HG03159 (cell line): Measurements from ENCODE around the gene GCGR.

ENCODE experiments used
- ATAC-seq: cut with Tn5 transposase; IDR thresholded peaks from one replicate; pipeline ENCODE4 v1.9.1; 2021; ENCODE audit warnings: mild to moderate bottlenecking, moderate library complexity; ENCODE audit not compliant: unreplicated experiment

GCGR gene

DNA sequence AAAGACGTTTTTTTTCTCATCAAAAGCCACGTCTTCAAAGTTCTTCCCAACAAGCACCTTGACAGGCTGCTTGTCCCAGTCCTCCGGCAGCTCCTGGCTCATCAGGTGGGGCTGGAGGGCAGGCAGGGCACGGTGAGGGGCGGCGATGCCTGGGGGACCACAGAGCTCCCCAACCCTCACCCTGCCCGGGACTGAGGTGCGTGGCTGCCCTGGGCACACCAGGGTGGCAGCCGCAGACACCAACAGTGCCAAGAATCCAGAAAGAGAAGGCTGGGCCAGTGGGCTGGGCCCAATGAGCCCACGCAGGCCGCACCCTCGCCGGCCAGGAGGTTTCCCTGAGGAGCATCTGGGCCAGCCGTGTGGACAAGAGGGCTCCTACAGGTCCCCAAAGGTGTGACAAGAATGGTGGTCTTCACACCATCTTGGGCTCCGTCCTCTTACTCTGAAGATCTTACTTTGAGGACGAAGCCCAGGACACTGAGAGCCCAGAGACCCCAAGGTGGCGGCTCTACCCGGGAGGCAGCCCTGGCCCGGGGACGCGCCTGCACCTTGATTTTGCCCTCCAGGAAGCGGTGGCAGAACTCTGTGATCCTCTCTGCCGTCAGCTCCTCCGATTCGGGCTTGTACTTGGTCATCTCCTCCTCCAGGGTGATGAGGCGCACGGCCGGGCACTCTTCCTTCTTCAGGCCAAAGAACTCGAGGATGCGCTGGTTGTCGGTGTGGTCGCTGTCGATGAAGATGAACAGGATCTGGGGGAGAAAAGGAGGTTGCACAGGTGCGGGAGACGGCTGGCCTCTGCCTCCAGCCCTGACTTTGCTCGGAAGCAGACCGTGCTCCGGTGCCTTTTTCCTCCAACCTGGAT lies 42.2 kb downstream of the GCGR start:
- no peak for ATAC-seq

DNA sequence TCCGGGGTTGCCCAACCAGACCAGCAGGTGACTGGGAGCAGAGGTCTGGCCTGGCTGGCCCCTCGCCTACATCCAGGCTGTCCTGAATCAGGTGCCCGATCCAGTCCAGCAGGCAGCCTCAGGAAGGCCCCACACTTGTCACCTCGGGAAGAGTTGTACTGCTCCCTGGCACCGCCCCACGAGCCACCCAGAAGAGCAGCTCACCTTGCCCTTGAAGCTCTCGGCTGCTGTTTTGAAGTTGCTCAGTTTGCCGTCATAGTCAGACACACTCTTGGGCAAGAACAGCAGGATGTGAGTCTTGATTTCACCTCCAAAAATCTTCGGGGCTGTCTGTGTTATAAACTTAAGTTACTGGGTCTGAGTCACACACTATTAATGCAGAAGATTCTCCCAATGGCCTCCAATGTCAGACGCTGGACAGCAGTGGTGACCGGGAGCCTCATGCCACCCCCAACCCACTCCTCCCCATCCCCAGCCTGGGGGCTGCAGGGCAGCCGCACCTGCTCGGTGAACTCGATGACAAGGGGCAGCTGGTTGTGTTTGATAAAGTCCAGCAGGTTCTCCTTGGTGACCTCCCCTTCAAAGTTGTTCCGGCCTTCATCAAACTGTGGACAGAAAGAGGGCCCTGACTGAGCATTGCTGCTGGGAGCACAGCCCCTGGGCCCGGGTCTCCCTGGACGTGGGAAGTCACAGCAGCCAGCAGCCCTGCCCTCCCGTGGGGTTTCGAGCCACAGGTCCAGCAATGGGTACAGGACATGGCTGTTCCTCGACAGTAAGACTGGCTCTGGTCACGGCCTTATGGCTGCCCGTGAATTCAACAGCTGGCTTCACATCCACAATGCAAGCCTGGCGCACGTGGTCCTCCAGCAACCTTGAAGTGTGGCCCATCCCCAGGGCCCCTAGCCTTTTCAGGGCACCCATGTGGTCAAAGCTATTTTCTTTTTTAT lies 43.1 kb downstream of the GCGR start:
- no peak for ATAC-seq

DNA sequence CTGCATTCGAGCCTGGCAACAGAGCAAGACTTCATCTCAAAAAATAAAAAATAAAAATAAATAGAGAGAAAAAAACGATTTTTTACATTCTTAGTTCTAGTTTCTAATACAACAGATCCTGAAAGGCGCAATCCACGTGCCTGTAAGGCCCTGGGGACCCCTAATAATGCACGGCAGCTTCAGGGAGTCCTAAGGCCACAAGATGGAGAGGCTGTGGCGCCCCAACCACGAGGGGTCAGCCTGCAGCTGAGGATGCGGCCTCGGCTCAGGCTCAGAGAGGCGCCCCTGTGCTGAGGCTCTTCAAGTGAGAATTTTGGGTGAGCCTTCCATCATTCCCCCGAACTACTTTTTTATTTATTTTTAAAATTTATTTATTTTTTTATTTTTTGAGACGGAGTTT lies 45.5 kb downstream of the GCGR start:
- no peak for ATAC-seq

DNA sequence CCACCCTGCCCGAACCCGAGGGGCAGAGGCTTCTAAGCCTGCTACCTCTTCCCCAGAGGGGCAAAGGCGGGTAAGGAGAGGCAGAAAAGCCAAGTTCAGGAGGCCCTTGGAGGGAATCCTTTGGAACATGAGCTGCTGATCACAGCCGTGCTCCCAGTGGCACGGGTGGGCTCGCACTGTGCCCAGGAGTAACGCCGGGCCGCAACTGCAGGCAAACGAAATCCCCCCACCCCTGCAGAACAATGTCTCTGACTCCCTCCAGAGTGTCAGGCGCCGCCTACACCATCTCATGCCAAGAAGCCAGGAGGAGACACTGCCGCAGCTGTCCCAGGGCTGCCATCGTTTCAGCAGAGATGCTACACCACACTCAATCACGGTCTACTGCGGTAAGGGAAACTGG lies 47.5 kb downstream of the GCGR start:
- ATAC-seq, result no peak

DNA sequence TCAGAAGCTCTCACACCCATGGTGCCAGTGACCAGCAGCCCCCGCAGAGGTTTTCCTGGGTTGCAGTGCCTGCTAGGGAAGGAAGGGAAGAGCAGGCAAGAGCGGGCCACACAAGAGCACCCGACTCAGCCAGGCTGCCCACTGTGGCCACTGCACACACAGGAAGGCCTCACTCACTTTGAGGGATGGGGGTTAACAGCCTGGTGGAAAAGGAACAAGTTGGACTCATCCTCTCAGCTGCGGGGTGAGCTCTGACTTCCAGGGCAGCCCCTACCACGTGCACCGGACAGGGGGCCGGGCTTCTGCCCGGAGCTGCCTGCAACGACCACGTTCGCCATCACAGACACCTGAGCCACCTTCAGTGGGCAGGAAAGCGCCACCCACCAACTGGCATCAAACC lies 48.3 kb downstream of the GCGR start:
- ATAC-seq, result no peak

DNA sequence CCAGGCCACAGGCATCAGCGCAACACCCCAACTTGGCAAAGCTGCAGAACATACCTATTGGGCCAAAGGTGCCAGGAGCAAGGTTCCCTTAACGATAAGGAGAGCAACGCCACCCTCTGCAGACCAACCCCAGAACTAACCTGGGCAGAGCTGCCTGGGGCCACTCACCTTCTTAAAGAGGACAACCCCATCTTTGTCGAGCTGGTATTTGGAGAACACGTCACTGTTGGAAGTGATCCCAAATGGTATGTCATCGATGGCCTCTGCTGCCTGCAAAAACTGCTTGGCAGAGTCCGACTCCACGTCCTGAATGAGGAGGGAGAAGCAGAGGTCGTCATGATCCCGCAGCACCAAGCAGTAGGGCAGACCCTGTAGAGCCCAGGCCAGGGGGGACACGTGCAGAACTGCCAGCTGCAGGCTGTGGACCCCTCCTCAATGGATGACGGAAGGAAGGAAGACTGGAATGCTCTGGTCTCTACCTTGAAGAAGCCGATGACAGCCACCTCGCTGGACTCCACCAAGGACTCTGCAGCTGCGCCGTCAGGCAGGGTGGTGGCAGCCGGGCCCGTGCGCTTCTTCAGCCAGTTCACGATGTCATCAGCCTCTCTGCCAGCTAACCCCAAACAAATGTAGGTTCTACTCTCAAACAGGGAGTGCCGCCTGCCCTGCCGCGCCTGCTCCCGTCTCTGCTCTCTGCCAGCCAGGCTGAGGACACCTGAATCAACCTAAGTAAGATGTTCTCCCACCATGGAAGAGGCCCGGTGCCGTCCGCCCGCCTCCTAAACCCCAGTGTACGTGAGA lies 51.2 kb downstream of the GCGR start:
- no peak for ATAC-seq

DNA sequence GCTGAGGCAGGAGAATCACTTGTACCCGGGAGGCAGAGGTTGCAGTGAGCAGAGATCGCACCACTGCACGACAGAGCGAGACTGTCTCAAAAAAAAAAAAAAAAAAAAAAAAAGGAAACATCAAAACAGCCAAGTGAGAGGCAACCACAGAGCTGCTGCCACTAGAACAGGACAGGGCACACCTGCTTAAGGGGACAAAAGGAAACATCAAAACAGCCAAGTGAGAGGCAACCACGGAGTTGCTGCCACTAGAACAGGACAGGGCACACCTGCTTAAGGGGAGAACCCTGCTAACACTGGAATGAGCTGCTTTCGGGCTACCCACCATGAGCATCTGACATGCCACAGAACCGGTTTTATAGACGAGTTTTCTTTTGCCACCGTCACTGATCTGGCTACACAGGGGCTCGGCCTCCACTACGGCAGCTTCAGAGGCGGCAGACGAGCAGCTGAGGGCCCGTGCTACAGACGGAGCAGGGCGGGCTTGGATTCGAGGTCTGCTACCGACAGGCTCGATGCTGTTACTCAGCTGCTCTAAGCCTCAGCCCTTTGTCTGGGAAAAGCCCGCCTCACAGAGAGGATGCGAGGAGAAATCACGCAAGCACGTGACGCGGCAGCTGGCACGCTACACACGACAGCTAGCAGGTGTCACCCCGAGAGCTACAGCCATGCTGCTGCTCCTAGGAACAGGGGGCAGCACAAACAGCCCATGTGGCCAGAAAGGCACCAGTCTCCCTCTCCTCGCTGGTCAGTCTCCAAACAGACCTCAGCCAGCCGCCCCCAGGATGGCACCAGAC lies 54.4 kb downstream of the GCGR start:
- no peak for ATAC-seq

DNA sequence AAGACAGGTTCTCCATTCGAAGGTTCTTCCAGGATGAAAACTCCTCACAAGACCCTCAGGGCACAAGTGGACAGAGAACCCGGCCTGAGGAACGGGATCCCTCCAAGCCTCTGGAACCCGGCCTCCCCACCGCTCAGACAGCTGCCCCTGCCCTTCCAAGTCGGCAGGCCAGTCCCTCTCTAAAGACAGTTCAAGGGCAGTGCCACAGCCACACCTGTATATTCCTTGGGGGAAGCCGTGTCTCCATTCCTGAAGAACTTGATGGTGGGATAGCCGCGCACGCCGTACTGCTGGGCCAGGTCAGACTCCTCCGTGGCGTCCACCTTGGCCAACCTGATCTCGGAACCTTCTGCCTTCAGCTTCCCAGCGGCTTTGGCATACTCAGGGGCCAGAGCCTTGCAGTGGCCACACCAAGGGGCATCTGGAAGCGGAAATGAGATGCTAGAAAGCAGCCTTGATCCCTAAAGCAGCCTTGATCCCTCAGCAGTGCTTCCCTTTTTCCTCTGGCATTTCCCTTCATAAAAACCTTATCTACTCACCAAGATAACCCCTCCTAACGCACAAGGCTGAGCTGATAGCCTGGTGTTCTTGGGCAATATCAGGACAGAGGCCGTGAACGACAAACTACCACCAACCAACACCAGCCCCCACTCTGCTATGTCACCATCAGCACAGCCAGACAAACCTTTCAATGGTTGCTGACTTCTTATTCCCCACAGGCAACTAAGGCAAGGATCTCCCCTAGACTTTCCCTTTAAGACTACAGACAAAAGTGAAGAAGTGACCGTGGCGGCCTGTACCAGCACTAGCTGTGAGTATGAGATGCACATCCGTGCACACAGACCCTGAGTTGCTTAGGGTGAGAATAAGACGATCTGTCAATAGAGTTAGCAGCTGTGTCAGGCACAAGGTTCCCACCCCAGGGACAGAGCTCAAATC lies 55.3 kb downstream of the GCGR start:
- ATAC-seq, result no peak

DNA sequence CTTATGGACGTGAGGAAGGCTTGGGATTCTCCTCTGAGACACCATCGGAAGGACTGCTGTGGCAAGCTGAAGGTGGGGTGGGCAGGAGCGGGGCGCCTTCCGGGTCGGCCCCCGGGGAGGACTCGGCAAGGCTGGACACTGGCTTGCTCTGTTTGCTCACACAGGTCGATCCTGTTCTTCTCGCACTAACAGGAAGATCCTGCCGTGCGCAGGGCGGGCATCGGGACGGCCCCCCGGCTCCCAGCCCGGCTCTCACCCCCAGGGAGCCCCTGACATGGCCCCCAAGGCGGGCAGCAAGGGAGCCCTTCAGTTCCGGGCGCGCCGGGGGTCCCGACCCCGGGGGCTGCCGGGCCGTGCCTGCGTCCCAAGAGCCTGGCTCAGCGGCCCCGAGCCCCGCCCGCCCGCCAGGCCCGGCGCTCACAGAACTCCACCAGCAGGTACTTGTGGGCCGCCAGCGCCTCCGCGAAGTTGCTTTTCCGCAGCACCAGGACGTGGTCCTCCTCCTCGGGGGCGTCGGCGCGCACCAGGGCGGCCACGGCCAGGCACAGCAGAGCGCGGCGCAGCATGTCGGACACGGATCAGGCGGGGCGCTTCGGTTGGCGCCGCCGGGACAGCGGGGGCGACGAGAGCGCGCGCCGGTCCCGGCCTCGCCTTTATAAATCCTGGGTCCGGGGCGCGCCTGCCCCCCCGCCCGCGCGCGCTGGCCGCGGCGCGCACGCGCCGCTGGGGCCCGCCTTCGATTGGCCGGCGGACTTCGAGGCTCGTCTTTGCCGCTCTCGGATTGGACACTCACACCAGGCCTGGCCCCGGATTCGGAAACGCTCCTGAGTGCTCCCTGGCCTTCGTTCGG lies 56.2 kb downstream of the GCGR start, which contains the start of gene P4HB:
P4HB (minus strand) TSS at position 630 of the 850 bp plus-strand sequence; CDS start at position 566, 64 bp downstream.
- no peak for ATAC-seq

DNA sequence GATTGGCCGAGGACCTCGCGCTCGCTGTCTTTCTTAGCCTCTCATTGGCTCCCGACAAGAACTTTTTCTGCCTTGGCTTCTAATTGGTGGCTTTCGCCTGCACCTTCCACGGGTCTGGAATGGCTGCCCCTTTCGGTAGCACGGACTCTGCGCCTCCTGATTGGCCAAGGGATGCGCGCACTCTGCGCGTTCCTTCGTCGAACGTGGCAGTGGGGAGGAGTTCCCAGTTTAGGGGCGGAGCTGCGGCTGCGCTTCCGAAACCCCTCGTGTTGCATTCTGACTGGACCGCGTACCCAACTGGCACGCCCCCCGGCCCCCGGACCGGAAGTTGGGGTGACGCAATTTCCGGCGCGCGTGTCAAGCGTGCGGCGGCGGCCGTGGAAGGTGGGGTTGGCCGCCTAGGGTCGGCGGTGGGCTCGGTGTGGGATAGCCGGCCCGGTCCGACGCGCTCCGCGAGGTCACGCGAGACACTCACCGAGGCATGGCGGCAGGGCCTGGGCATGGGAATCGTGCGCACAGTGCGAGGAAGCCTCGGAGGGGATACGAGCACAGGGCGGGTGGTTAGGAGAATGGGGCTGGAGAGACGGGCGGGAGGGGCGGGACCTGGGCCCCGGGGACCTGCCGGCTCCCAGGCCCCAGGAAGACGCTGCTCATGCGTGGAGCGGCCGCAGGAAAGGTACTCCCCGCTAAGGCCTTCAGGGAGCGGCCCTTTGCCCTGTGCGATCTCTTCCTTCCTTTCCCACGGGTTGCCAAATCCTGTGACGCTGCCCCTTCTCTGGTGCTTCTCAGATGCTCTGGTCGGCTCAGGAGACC lies 57.0 kb downstream of the GCGR start:
- peak; percentile 73 for ATAC-seq

DNA sequence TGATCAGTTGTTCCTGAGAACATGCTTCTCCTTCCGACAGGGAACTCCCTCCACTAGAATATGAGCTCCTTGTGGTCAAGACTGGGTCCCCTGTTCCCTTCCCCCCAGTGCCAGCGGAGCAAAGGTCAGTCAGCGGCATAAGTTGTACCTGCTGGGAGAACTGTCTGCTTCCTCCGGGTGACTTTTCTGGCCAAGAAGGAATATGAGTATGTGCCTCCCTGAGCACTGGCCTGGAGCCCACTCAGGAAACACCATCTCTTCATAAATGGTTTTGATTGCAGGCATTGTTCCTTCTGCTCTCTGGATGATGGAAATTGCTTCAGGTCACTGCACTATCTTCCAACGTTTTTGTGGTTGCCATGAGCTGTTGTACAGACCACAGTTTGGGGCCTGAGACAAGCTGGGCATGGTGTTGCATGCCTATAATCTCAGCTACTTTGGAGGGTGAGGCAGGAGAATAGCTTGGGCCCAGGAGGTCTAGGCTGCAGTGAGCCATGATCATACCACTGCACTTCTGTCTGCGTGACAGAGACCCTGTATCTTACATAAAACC lies 59.2 kb downstream of the GCGR start:
- no peak for ATAC-seq
